H9 (cell line): ENCODE measurements around the gene MRTFA. TPM values are rescaled to one million over a fixed set of nuclear protein-coding genes. Genes with fewer than 3 reads are reported as not detected.

Experiments
- DNase-seq: peaks from one replicate; pipeline ENCODE4 v3.0.0-alpha.2; 2017
- H2AFZ ChIP-seq: one replicate; pipeline ENCODE4 v1.6.1; 2013; ENCODE audit warnings: mild to moderate bottlenecking, low read length, control low read depth, moderate library complexity
- H2AK5ac ChIP-seq: 2 replicates; pipeline ENCODE4 v1.6.1; 2013; ENCODE audit warnings: low read length, control low read depth, mixed read lengths; ENCODE audit not compliant: insufficient read length
- H2BK120ac ChIP-seq: one replicate; pipeline ENCODE4 v1.6.1; 2013; ENCODE audit warnings: low read depth, mild to moderate bottlenecking, low read length, control low read depth, inconsistent platforms; ENCODE audit not compliant: poor library complexity, severe bottlenecking
- H2BK12ac ChIP-seq: 2 replicates; pipeline ENCODE4 v1.6.1; 2013; ENCODE audit warnings: low read length, control low read depth, mixed read lengths, low read depth; ENCODE audit not compliant: insufficient read length
- H2BK15ac ChIP-seq: 2 replicates; pipeline ENCODE4 v1.6.1; 2013; ENCODE audit warnings: low read depth, low read length, control low read depth
- H2BK20ac ChIP-seq: one replicate; pipeline ENCODE4 v1.6.1; 2013; ENCODE audit warnings: low read depth, mild to moderate bottlenecking, low read length, control low read depth, inconsistent platforms; ENCODE audit not compliant: poor library complexity, severe bottlenecking
- H2BK5ac ChIP-seq: 2 replicates; pipeline ENCODE4 v1.6.1; 2013; ENCODE audit warnings: low read length, control low read depth, mixed read lengths; ENCODE audit not compliant: insufficient read length
- H3K14ac ChIP-seq: 2 replicates; pipeline ENCODE4 v1.6.1; 2013; ENCODE audit warnings: low read length, control low read depth; ENCODE audit not compliant: insufficient read depth
- H3K18ac ChIP-seq: 2 replicates; pipeline ENCODE4 v1.6.1; 2013; ENCODE audit warnings: low read depth, mild to moderate bottlenecking, mixed read lengths, low read length, control low read depth; ENCODE audit not compliant: insufficient read length
- H3K23ac ChIP-seq: 2 replicates; pipeline ENCODE4 v1.6.1; 2013; ENCODE audit warnings: low read length, control low read depth, mixed read lengths, low read depth; ENCODE audit not compliant: insufficient read length
- H3K23me2 ChIP-seq: 2 replicates; pipeline ENCODE4 v1.6.1; 2013; ENCODE audit warnings: low read depth, mild to moderate bottlenecking, mixed read lengths, low read length, control low read depth; ENCODE audit not compliant: insufficient read length, poor library complexity, severe bottlenecking
- H3K27ac ChIP-seq: 2 replicates; pipeline ENCODE4 v1.5.1; 2013; ENCODE audit warnings: low read length, control low read depth, mixed read lengths, low read depth; ENCODE audit not compliant: insufficient read length
- H3K27me3 ChIP-seq: 2 replicates; pipeline ENCODE4 v1.6.1; 2013; ENCODE audit warnings: low read length, control low read depth, inconsistent platforms; ENCODE audit not compliant: insufficient read depth
- H3K4ac ChIP-seq: 2 replicates; pipeline ENCODE4 v1.6.1; 2013; ENCODE audit warnings: low read depth, mild to moderate bottlenecking, control low read depth, inconsistent platforms, low read length, moderate library complexity
- H3K4me1 ChIP-seq: 2 replicates; pipeline ENCODE4 v1.6.1; 2013; ENCODE audit warnings: low read length, control low read depth, inconsistent platforms; ENCODE audit not compliant: insufficient read depth
- H3K4me2 ChIP-seq: 2 replicates; pipeline ENCODE4 v1.6.1; 2013; ENCODE audit warnings: low read length, control low read depth, mixed read lengths; ENCODE audit not compliant: insufficient read length, insufficient read depth
- H3K56ac ChIP-seq: 2 replicates; pipeline ENCODE4 v1.6.1; 2013; ENCODE audit warnings: low read depth, mild to moderate bottlenecking, mixed read lengths, low read length, control low read depth; ENCODE audit not compliant: insufficient read length
- H3K79me1 ChIP-seq: 2 replicates; pipeline ENCODE4 v1.6.1; 2013; ENCODE audit warnings: low read depth, mild to moderate bottlenecking, moderate library complexity, low read length, control low read depth, inconsistent platforms; ENCODE audit not compliant: insufficient read depth, poor library complexity, severe bottlenecking
- H3K79me2 ChIP-seq: 2 replicates; pipeline ENCODE4 v1.6.1; 2013; ENCODE audit warnings: low read length, control low read depth, inconsistent platforms; ENCODE audit not compliant: insufficient read depth
- H3K9ac ChIP-seq: 2 replicates; pipeline ENCODE4 v1.6.1; 2013; ENCODE audit warnings: low read length, control low read depth, mixed read lengths; ENCODE audit not compliant: insufficient read length; ENCODE audit errors: extremely low read depth
- H3K9me3 ChIP-seq: one replicate; pipeline ENCODE4 v1.6.1; 2013; ENCODE audit warnings: low read depth, low read length, inconsistent platforms; ENCODE audit not compliant: control insufficient read depth
- H3T11ph ChIP-seq: one replicate; pipeline ENCODE4 v1.6.1; 2013; ENCODE audit warnings: mild to moderate bottlenecking, low read length, control low read depth, inconsistent platforms
- H4K20me1 ChIP-seq: one replicate; pipeline ENCODE4 v1.6.1; 2013; ENCODE audit not compliant: control insufficient read depth, insufficient read length, insufficient read depth
- H4K5ac ChIP-seq: 2 replicates; pipeline ENCODE4 v1.6.1; 2013; ENCODE audit warnings: low read depth, mild to moderate bottlenecking, mixed read lengths, low read length, control low read depth; ENCODE audit not compliant: insufficient read length
- H4K8ac ChIP-seq: replicated peaks from 2 replicates; pipeline ENCODE4 v1.6.1; 2013; ENCODE audit warnings: low read length, control low read depth, mixed read lengths, low read depth; ENCODE audit not compliant: insufficient read length
- H4K91ac ChIP-seq: 2 replicates; pipeline ENCODE4 v1.6.1; 2013; ENCODE audit warnings: low read depth, mild to moderate bottlenecking, moderate library complexity, mixed read lengths, low read length, control low read depth; ENCODE audit not compliant: insufficient read length
- H3K27ac Mint-ChIP-seq, 3 experiments: 2 replicates in 2 of 3; 3 replicates in 1 of 3; pipeline ENCODE4 v1.8.0; 2020 to 2021; ENCODE audit warnings: mixed read lengths in 3 of 3, mild to moderate bottlenecking in 1 of 3, moderate library complexity in 1 of 3
- H3K27me3 Mint-ChIP-seq: 2 replicates; pipeline ENCODE4 v1.8.0; 2021; ENCODE audit warnings: low read depth, mild to moderate bottlenecking, moderate library complexity, mixed read lengths
- H3K36me3 Mint-ChIP-seq, 3 experiments: 2 replicates in 2 of 3; 3 replicates in 1 of 3; pipeline ENCODE4 v1.8.0; 2020 to 2021; ENCODE audit warnings: low read depth in 3 of 3, mixed read lengths in 3 of 3; ENCODE audit not compliant: insufficient read depth in 1 of 3
- H3K4me1 Mint-ChIP-seq, 2 experiments: 2 replicates each; pipeline ENCODE4 v1.8.0; 2020; ENCODE audit warnings: mixed read lengths in 2 of 2
- H3K4me3 Mint-ChIP-seq, 2 experiments: 2 replicates in 1 of 2; 3 replicates in 1 of 2; pipeline ENCODE4 v1.8.0; 2020 to 2021; ENCODE audit warnings: mild to moderate bottlenecking in 2 of 2, mixed read lengths in 2 of 2, moderate library complexity in 1 of 2
- H3K9me3 Mint-ChIP-seq, 2 experiments: 2 replicates in 1 of 2; 3 replicates in 1 of 2; pipeline ENCODE4 v1.8.0; 2020; ENCODE audit warnings: mild to moderate bottlenecking in 2 of 2, mixed read lengths in 2 of 2, moderate library complexity in 1 of 2
- CTCF ChIP-seq: fragments of 200-600 bp; sonication (generic); conservative IDR thresholded peaks from 3 replicates; pipeline ENCODE4 v1.8.0; 2021; ENCODE audit warnings: antibody characterized with exemption, mild to moderate bottlenecking
- WGBS: extraction: QIAGEN DNeasy Blood & Tissue Kit; methylation state at CpG from one replicate; pipeline ENCODE4 v1.1.7; 2013; ENCODE audit warnings: missing lambda C conversion rate, low lambda C conversion rate, mixed read lengths; ENCODE audit not compliant: insufficient read length; ENCODE audit errors: extremely low coverage; 5-methylcytosine and 5-hydroxymethylcytosine counted together
- total RNA-seq: library from RNA; stranded (reverse); gene quantifications from 2 replicates; pipeline ENCODE4 v1.2.1, GENCODE V29; 2021

MRTFA gene
- total RNA-seq, 1 experiment from 2014 or later, result 38.1 TPM

GRCh38 chr22:40534379-40535188 lies 101.9 kb downstream of the MRTFA start:
- H3K23ac ChIP-seq, result no peak overlapping the region
- no peak overlapping the region for H3K56ac ChIP-seq
- Mint-ChIP-seq H3K27ac (peak overlapping the region; percentile 89 to 97 (median 95)), H3K9me3 (peaks cover 12 to 14% of the 10 kb centered on the region in 2 experiments), H3K4me3 (peak overlapping the region in 1 of 2 experiments; percentile 66; a peak in 3 of 5 replicates), H3K36me3 (peaks cover 6 to 13% (median 8%) of the 10 kb centered on the region in 3 experiments), H3K27me3 (no peaks in the 10 kb centered on the region), H3K4me1 (peaks cover 23 to 35% of the 10 kb centered on the region in 2 experiments)
- H2BK20ac ChIP-seq, result no peak overlapping the region
- peak; percentile 51 for DNase-seq
- H4K91ac ChIP-seq, result no peak overlapping the region
- H4K5ac ChIP-seq, result no peak overlapping the region
- no peak for TF ChIP-seq CTCF
- H3K18ac ChIP-seq, result no peak overlapping the region
- WGBS, result no CpG with 5 or more reads among the region's 6 CpGs
- H2BK5ac ChIP-seq, result no peak overlapping the region
- no peaks in the 10 kb centered on the region for H3K27me3 ChIP-seq
- H2BK120ac ChIP-seq, result no peak overlapping the region
- H3K4ac ChIP-seq, result no peak overlapping the region
- no peaks in the 10 kb centered on the region for H3K23me2 ChIP-seq
- no peak overlapping the region for H3K4me2 ChIP-seq
- no peak overlapping the region; the same call in 1 of the 2 replicates for H3K14ac ChIP-seq
- H3K79me2 ChIP-seq, result no peaks in the 10 kb centered on the region
- peaks cover 3% of the 10 kb centered on the region; the same call in 1 of the 2 replicates for H3K4me1 ChIP-seq
- no peak overlapping the region for H2AK5ac ChIP-seq
- no peaks in the 10 kb centered on the region for H3K9me3 ChIP-seq
- H3K9ac ChIP-seq, result no peak overlapping the region
- no peak overlapping the region for H4K8ac ChIP-seq
- no peak overlapping the region for H2BK15ac ChIP-seq
- no peaks in the 10 kb centered on the region for H3K79me1 ChIP-seq
- H3T11ph ChIP-seq, result no peak overlapping the region
- peak overlapping the region; percentile 69 for H3K27ac ChIP-seq
- no peak overlapping the region for H2BK12ac ChIP-seq
- no peak overlapping the region for H2AFZ ChIP-seq
- H4K20me1 ChIP-seq, result no peaks in the 10 kb centered on the region
